Mesenchymal stem cell (in vitro differentiated cells and primary cell): ENCODE measurements around the gene NUDT19.
"Not testable (repeated sequence)": the region's sequence is repeated elsewhere in the genome, so short reads cannot be mapped to it uniquely, and the experiment has no call there.

Experiments
- DNase-seq: peaks from one replicate; pipeline ENCODE4 v3.0.0-alpha.2; 2013
- H2AFZ ChIP-seq: one replicate; pipeline ENCODE4 v1.6.1; 2013; ENCODE audit warnings: low read depth, mild to moderate bottlenecking, control low read depth, inconsistent platforms, low read length, moderate library complexity
- H2AK5ac ChIP-seq: 2 replicates; pipeline ENCODE4 v1.6.1; 2013; ENCODE audit warnings: low read length, moderate library complexity, mild to moderate bottlenecking, inconsistent platforms; ENCODE audit not compliant: severe bottlenecking
- H2BK120ac ChIP-seq: one replicate; pipeline ENCODE4 v1.6.1; 2013; ENCODE audit warnings: low read depth, mild to moderate bottlenecking, inconsistent platforms, low read length, moderate library complexity
- H2BK12ac ChIP-seq, 2 experiments: one replicate each; pipeline ENCODE4 v1.6.1; 2013; ENCODE audit warnings: inconsistent platforms in 2 of 2, low read length in 2 of 2, mild to moderate bottlenecking in 2 of 2, moderate library complexity in 2 of 2, control low read depth in 1 of 2
- H2BK15ac ChIP-seq: one replicate; pipeline ENCODE4 v1.6.1; 2013; ENCODE audit warnings: mild to moderate bottlenecking, low read depth, inconsistent platforms; ENCODE audit not compliant: poor library complexity, severe bottlenecking
- H2BK5ac ChIP-seq: 2 replicates; pipeline ENCODE4 v1.6.1; 2013; ENCODE audit warnings: low read depth, mild to moderate bottlenecking, low read length, control low read depth, inconsistent platforms; ENCODE audit not compliant: poor library complexity, severe bottlenecking
- H3K14ac ChIP-seq, 2 experiments: one replicate each; pipeline ENCODE4 v1.6.1; 2013; ENCODE audit warnings: inconsistent platforms in 2 of 2, low read length in 2 of 2, control low read depth in 1 of 2, mild to moderate bottlenecking in 1 of 2, moderate library complexity in 1 of 2
- H3K18ac ChIP-seq, 2 experiments: one replicate each; pipeline ENCODE4 v1.6.1; 2013; ENCODE audit warnings: inconsistent platforms in 2 of 2, low read length in 2 of 2, control low read depth in 1 of 2, low read depth in 1 of 2, mild to moderate bottlenecking in 1 of 2
- H3K23ac ChIP-seq, 2 experiments: one replicate each; pipeline ENCODE4 v1.6.1; 2013; ENCODE audit warnings: inconsistent platforms in 2 of 2, low read length in 2 of 2, mild to moderate bottlenecking in 2 of 2, moderate library complexity in 2 of 2, control low read depth in 1 of 2
- H3K27ac ChIP-seq: 2 replicates; pipeline ENCODE4 v1.5.1; 2013; ENCODE audit warnings: mild to moderate bottlenecking, moderate library complexity, low read length, control low read depth, inconsistent platforms; ENCODE audit not compliant: poor library complexity, severe bottlenecking
- H3K27me3 ChIP-seq, 2 experiments: 2 replicates each; pipeline versions ENCODE4 v1.6.1 to v1.7.0; 2013; ENCODE audit warnings: low read length in 2 of 2, mild to moderate bottlenecking in 2 of 2, moderate library complexity in 2 of 2, control low read depth in 1 of 2, inconsistent platforms in 1 of 2; ENCODE audit not compliant: control insufficient read depth in 1 of 2, insufficient read depth in 1 of 2
- H3K36me3 ChIP-seq, 2 experiments: 2 replicates each; pipeline versions ENCODE4 v1.6.1 to v1.7.0; 2013; ENCODE audit warnings: low read length in 2 of 2, control low read depth in 1 of 2, inconsistent platforms in 1 of 2, low read depth in 1 of 2, mild to moderate bottlenecking in 1 of 2; ENCODE audit not compliant: insufficient read depth in 2 of 2, control insufficient read depth in 1 of 2
- H3K4ac ChIP-seq, 2 experiments: one replicate each; pipeline ENCODE4 v1.6.1; 2013; ENCODE audit warnings: inconsistent platforms in 2 of 2, low read length in 2 of 2, mild to moderate bottlenecking in 2 of 2, moderate library complexity in 2 of 2, control low read depth in 1 of 2, low read depth in 1 of 2
- H3K4me1 ChIP-seq: 2 replicates; pipeline ENCODE4 v1.6.1; 2013; ENCODE audit warnings: low read depth, low read length, control low read depth; ENCODE audit not compliant: control insufficient read depth, insufficient read depth
- H3K4me2 ChIP-seq: 2 replicates; pipeline ENCODE4 v1.6.1; 2013; ENCODE audit warnings: low read length, mild to moderate bottlenecking, inconsistent platforms; ENCODE audit not compliant: poor library complexity, severe bottlenecking
- H3K4me3 ChIP-seq, 2 experiments: 2 replicates each; pipeline versions ENCODE4 v1.5.1 to v1.7.0; 2013; ENCODE audit warnings: low read length in 2 of 2, mild to moderate bottlenecking in 2 of 2, control low read depth in 1 of 2, low read depth in 1 of 2; ENCODE audit not compliant: insufficient read depth in 1 of 2
- H3K79me1 ChIP-seq: replicated peaks from 2 replicates; pipeline ENCODE4 v1.6.1; 2013; ENCODE audit warnings: mild to moderate bottlenecking, control low read depth, low read length, inconsistent platforms; ENCODE audit not compliant: poor library complexity, severe bottlenecking
- H3K9ac ChIP-seq: 2 replicates; pipeline ENCODE4 v1.7.0; 2013; ENCODE audit warnings: mild to moderate bottlenecking, low read length, moderate library complexity
- H3K9me3 ChIP-seq: 2 replicates; pipeline ENCODE4 v1.7.0; 2013; ENCODE audit warnings: mild to moderate bottlenecking, low read length; ENCODE audit not compliant: control insufficient read depth
- H4K8ac ChIP-seq: one replicate; pipeline ENCODE4 v1.6.1; 2013; ENCODE audit warnings: inconsistent platforms, mild to moderate bottlenecking, low read length, moderate library complexity
- H4K91ac ChIP-seq: one replicate; pipeline ENCODE4 v1.6.1; 2013; ENCODE audit warnings: mild to moderate bottlenecking, low read length, inconsistent platforms
- WGBS: methylation state at CpG from one replicate; pipeline ENCODE4 v1.1.7; 2013; ENCODE audit warnings: mixed read lengths; 5-methylcytosine and 5-hydroxymethylcytosine counted together

Gene NUDT19

GRCh38 chr19:32649751-32650150 lies 41.9 kb upstream of the NUDT19 start:
- H2AFZ ChIP-seq = no peak overlapping the region
- H2AK5ac ChIP-seq = no peak overlapping the region
- H3K9me3 ChIP-seq = no peaks in the 10 kb centered on the region
- no peak overlapping the region for H3K18ac ChIP-seq
- 93% methylated on average over 7 of the region's 11 CpGs for WGBS
- no peak overlapping the region for H2BK15ac ChIP-seq
- no peak overlapping the region for H3K4me3 ChIP-seq
- H4K91ac ChIP-seq = no peak overlapping the region
- no peak overlapping the region for H3K4ac ChIP-seq
- H3K14ac ChIP-seq = no peak overlapping the region
- H2BK12ac ChIP-seq = no peak overlapping the region
- no peaks in the 10 kb centered on the region for H3K27me3 ChIP-seq
- H3K4me1 ChIP-seq = peaks cover 6% of the 10 kb centered on the region
- no peak overlapping the region for H4K8ac ChIP-seq
- H3K23ac ChIP-seq = no peak overlapping the region
- no peak overlapping the region for H3K4me2 ChIP-seq
- no peak for DNase-seq
- H3K79me1 ChIP-seq = peaks cover 38% of the 10 kb centered on the region
- H2BK120ac ChIP-seq = no peak overlapping the region
- H3K36me3 ChIP-seq = peaks cover 43 to 48% of the 10 kb centered on the region in 2 experiments
- H3K27ac ChIP-seq = no peak overlapping the region
- H2BK5ac ChIP-seq = no peak overlapping the region
- no peak overlapping the region for H3K9ac ChIP-seq

GRCh38 chr19:32650671-32651070 lies 41.0 kb upstream of the NUDT19 start:
- Histone ChIP-seq H4K91ac (no peak overlapping the region), H3K27ac (no peak overlapping the region), H2BK5ac (no peak overlapping the region), H3K18ac (no peak overlapping the region), H3K36me3 (peaks cover 51 to 55% of the 10 kb centered on the region in 2 experiments), H2BK15ac (no peak overlapping the region), H3K9ac (no peak overlapping the region), H3K27me3 (no peaks in the 10 kb centered on the region), H3K4me1 (peaks cover 6% of the 10 kb centered on the region), H2AFZ (no peak overlapping the region), H3K4me2 (no peak overlapping the region), H3K79me1 (peaks cover 44% of the 10 kb centered on the region), H2BK120ac (no peak overlapping the region), H3K14ac (no peak overlapping the region), H3K9me3 (no peaks in the 10 kb centered on the region), H3K23ac (no peak overlapping the region), H3K4ac (no peak overlapping the region), H2AK5ac (no peak overlapping the region), H4K8ac (no peak overlapping the region), H2BK12ac (no peak overlapping the region), H3K4me3 (no peak overlapping the region)
- DNase-seq = no peak
- WGBS = 96% methylated on average over 4 of the region's 5 CpGs

GRCh38 chr19:32651729-32652140 lies 39.9 kb upstream of the NUDT19 start:
- H3K9ac ChIP-seq = no peak overlapping the region
- no peak overlapping the region for H3K4ac ChIP-seq
- no peak overlapping the region for H2AK5ac ChIP-seq
- H2BK12ac ChIP-seq = peak overlapping the region in 1 of 2 experiments; percentile 42
- peaks cover 42% of the 10 kb centered on the region for H3K79me1 ChIP-seq
- no peak for DNase-seq
- H3K14ac ChIP-seq = no peak overlapping the region
- H3K36me3 ChIP-seq = peaks cover 53 to 57% of the 10 kb centered on the region in 2 experiments
- WGBS = 64% methylated on average over 7 of the region's 8 CpGs
- H3K4me3 ChIP-seq = no peak overlapping the region
- no peak overlapping the region for H2BK5ac ChIP-seq
- H2BK120ac ChIP-seq = no peak overlapping the region
- peak overlapping the region in 1 of 2 experiments; percentile 21 for H3K18ac ChIP-seq
- H3K9me3 ChIP-seq = no peaks in the 10 kb centered on the region
- no peak overlapping the region for H4K8ac ChIP-seq
- H3K23ac ChIP-seq = no peak overlapping the region
- H3K4me1 ChIP-seq = peaks cover 6% of the 10 kb centered on the region
- H2BK15ac ChIP-seq = no peak overlapping the region
- H2AFZ ChIP-seq = no peak overlapping the region
- peak overlapping the region; percentile 36 for H3K4me2 ChIP-seq
- no peak overlapping the region for H4K91ac ChIP-seq
- H3K27ac ChIP-seq = no peak overlapping the region
- no peaks in the 10 kb centered on the region for H3K27me3 ChIP-seq

- H2BK120ac ChIP-seq, H3K4me3 ChIP-seq: not testable (repeated sequence)
- 94% methylated on average over 13 of the region's 13 CpGs for WGBS
These were observed 39.3 kb upstream of the NUDT19 start for GRCh38 chr19:32652331-32652730.

More at GRCh38 chr19:32652331-32652730, 39.3 kb upstream of the NUDT19 start:
- H3K9me3 ChIP-seq, H2BK12ac ChIP-seq, H3K4ac ChIP-seq, H2AK5ac ChIP-seq, H3K27ac ChIP-seq, H3K27me3 ChIP-seq, H2BK15ac ChIP-seq, H2BK5ac ChIP-seq, H3K14ac ChIP-seq, H3K9ac ChIP-seq, DNase-seq, H3K4me2 ChIP-seq, H3K18ac ChIP-seq, H3K4me1 ChIP-seq, H3K23ac ChIP-seq, H4K8ac ChIP-seq, H2AFZ ChIP-seq, H4K91ac ChIP-seq: not testable (repeated sequence)
- peaks cover 49 to 51% of the 10 kb centered on the region in 2 experiments for H3K36me3 ChIP-seq
- H3K79me1 ChIP-seq = peaks cover 41% of the 10 kb centered on the region
